ENCODE data around the gene PEMT. TPM values are rescaled to one million over a fixed set of nuclear protein-coding genes. Genes with fewer than 3 reads are reported as not detected.

PEMT gene
- polyA plus RNA-seq, 2 of the 4 experiments (the other 2 are of a cell fraction) = 47.5 to 47.8 TPM

GRCh38 chr17:17542906-17543635, 48.4 kb downstream of the PEMT start:
- WGBS (ENCODE audit: missing lambda C conversion rate) = 91% methylated on average over 22 of the region's 22 CpGs

GRCh38 chr17:17541640-17542001, 49.9 kb downstream of the PEMT start:
- Histone ChIP-seq H3K4me2 (no peak overlapping the region), H3K4me3 (no peak overlapping the region), H3K27ac (peak overlapping the region in 1 of 2 experiments; percentile 18; a peak in 1 of 6 replicates), H3K4me1 (peaks cover 33% of the 10 kb centered on the region), H3K9me3 (no peaks in the 10 kb centered on the region)
- FAIRE-seq (no peak), ATAC-seq (no peak), DNase-seq (ENCODE audit: low read depth in 1 of 2, low spot score in 1 of 2) (no peak)
- WGBS (ENCODE audit: missing lambda C conversion rate) = 72% methylated on average over 5 of the region's 5 CpGs
- no peak for TF ChIP-seq CBX8 (IDR thresholded peaks at IDR 0.05)
- no peak for TF ChIP-seq E2F6 (IDR thresholded peaks at IDR 0.05; ENCODE audit: borderline replicate concordance, low read depth)
- TF ChIP-seq HOXA7 (CRISPR knock-in tag; IDR thresholded peaks at IDR 0.05) = no peak
- TF ChIP-seq ELK1 (IDR thresholded peaks at IDR 0.05; ENCODE audit: low read depth, low read length) = no peak
- TF ChIP-seq CHD2 (IDR thresholded peaks at IDR 0.05; ENCODE audit: low read length, partially characterized antibody) = no peak
- no peak for TF ChIP-seq EHMT2 (IDR thresholded peaks at IDR 0.05; ENCODE audit: low read depth)
- TF ChIP-seq ZFP36 (IDR thresholded peaks at IDR 0.05; ENCODE audit: borderline replicate concordance, partially characterized antibody) = no peak
- no peak for TF ChIP-seq HDAC2 (IDR thresholded peaks at IDR 0.05)
- no peak for TF ChIP-seq FOXS1 (CRISPR knock-in tag; IDR thresholded peaks at IDR 0.05)
- TF ChIP-seq CHD4 (IDR thresholded peaks at IDR 0.05; ENCODE audit: borderline replicate concordance) = no peak
- TF ChIP-seq SMC3 (IDR thresholded peaks at IDR 0.05) = no peak
- no peak for TF ChIP-seq MAFK (IDR thresholded peaks at IDR 0.05; ENCODE audit: partially characterized antibody)
- no peak for TF ChIP-seq HEYL (CRISPR knock-in tag; IDR thresholded peaks at IDR 0.05)
- no peak for TF ChIP-seq BCL3 (IDR thresholded peaks at IDR 0.05)
- no peak for TF ChIP-seq TFCP2L1 (CRISPR knock-in tag; IDR thresholded peaks at IDR 0.05)
- no peak for TF ChIP-seq SREBF2 (IDR thresholded peaks at IDR 0.05)
- no peak for TF ChIP-seq CEBPB (IDR thresholded peaks at IDR 0.05)
- TF ChIP-seq ZNF302 (CRISPR knock-in tag; IDR thresholded peaks at IDR 0.05) = no peak
- no peak for TF ChIP-seq FOSB (CRISPR knock-in tag; IDR thresholded peaks at IDR 0.05)
- CTCF ChIA-PET = interaction anchor here (1.0 to 5.4 kb wide), 5 partner anchors 18 to 187 kb away, joined by 3 to 31 read pairs (median 8); partner anchors contain the start of gene RASD1
- POLR2A ChIA-PET = no interaction called here

More at GRCh38 chr17:17542906-17543635, 48.4 kb downstream of the PEMT start:
- ChIA-PET CTCF (interaction anchor here (1.1 to 5.4 kb wide), 8 partner anchors 10 to 190 kb away, joined by 3 to 31 read pairs (median 4); partner anchors contain the start of gene RASD1), POLR2A (no interaction called here)
- Histone ChIP-seq H3K4me3 (no peak overlapping the region), H3K4me1 (peaks cover 19% of the 10 kb centered on the region), H3K4me2 (no peak overlapping the region), H3K27ac (no peak overlapping the region), H3K9me3 (no peaks in the 10 kb centered on the region)
- ATAC-seq (no peak), DNase-seq (ENCODE audit: low read depth in 1 of 2, low spot score in 1 of 2) (no peak), FAIRE-seq (no peak)
- TF ChIP-seq KDM1A (IDR thresholded peaks at IDR 0.05; ENCODE audit: low read depth) (no peak), ZC3H11A (IDR thresholded peaks at IDR 0.05) (no peak), HOXB13 (CRISPR knock-in tag; IDR thresholded peaks at IDR 0.05; ENCODE audit: low read depth) (no peak), TFCP2L1 (CRISPR knock-in tag; IDR thresholded peaks at IDR 0.05) (no peak), NFE2L2 (conservative IDR thresholded peaks at IDR 0.05; ENCODE audit: low read length) (no peak), CHD4 (IDR thresholded peaks at IDR 0.05; ENCODE audit: borderline replicate concordance) (no peak), CBX2 (IDR thresholded peaks at IDR 0.05; ENCODE audit: borderline replicate concordance, low read depth) (no peak), ZFP36 (IDR thresholded peaks at IDR 0.05; ENCODE audit: borderline replicate concordance, partially characterized antibody) (no peak), ESRRA (IDR thresholded peaks at IDR 0.05; ENCODE audit: borderline replicate concordance, low read length) (no peak), EHMT2 (IDR thresholded peaks at IDR 0.05; ENCODE audit: low read depth) (no peak), RFX5 (IDR thresholded peaks at IDR 0.05) (no peak), GATA3 (IDR thresholded peaks at IDR 0.05; ENCODE audit: borderline replicate concordance) (no peak)
